Stromal cell of bone marrow (primary cell): ENCODE results near the gene SGPL1.
"Not testable (repeated sequence)": the region's sequence is repeated elsewhere in the genome, so short reads cannot be mapped to it uniquely, and the experiment has no call there.

ENCODE experiments used
- DNase-seq: peaks from one replicate; pipeline ENCODE4 v3.0.0-alpha.2; 2012; ENCODE audit warnings: low read depth

SGPL1 gene

DNA sequence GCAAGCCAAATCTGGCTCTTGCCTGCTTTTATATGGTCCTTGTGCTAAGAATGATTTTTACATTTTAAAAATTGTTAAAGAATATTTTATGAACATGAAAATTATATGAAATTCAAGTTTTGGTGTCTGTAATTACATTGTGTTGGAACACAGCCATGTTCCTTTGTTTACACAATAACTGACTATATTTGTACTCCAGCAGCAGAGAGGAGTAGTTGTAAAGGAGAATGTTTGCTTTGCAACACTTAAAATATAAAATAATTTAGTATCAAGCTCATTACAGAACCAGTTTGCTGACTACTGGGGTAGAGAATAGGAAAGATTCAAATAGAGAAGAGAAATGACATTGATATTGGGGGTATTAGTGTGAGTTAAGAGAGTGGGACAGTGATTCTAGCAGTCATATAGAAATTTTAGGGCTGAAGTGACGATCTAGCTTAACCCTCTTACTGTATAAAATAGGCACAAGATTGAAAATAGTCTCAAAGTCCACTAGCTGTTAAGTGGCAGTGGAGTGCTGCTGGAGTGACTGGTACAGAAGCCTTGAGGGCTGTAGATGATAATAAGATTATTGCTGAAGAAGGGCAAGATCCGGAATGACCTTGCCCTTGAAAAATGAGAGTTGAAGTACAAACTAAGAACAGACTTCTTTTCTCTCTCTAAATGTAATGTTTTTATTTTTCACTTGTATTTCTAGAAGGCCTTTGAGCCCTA, 28.2 kb downstream of the SGPL1 start:
- DNase-seq: no peak

GRCh38 chr10:70845256-70845655, 29.5 kb downstream of the SGPL1 start:
- no peak for DNase-seq

GRCh38 chr10:70845816-70846215, 30.1 kb downstream of the SGPL1 start:
- no peak for DNase-seq

DNA sequence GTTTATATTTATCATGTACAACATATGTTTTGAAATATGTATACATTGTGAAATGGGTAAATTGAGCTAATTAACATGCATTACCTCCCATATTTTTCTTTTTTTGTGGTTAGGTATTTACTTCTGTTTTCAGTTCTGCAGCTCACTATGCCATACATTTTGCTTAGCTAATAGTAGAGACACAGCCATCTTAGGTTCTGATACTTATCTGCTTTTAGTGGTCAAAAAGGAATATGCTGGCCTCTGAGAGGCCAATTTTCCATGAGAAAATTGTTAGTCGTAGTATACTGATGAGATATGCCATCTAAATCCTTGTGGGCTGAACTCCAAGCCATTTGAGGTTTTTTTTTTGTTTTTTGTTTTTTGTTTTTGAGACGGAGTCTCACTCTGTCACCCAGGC, 31.0 kb downstream of the SGPL1 start:
- DNase-seq: no peak

- DNase-seq: no peak
These were observed 32.1 kb downstream of the SGPL1 start for GRCh38 chr10:70847659-70848360.

DNA sequence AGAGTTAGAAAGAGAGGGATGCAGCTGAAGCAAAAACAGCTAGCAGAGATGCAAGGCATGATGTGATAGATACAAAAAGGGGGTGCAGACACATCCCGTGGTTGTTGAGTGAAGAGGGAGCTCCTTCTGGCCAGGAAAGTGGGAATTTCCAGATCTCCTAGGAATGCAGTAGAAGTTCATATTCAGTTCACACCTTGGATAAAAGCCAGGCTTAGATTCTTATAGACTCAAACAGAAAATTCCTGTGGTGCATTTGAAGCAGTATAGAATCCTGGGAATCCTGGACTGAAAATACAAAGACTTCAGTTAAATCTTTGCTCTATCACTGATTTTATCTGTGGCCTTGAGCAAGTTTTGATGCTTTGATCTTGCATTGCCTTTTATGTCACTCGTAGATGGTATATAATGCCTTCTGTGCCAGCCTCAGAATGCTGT, 33.9 kb downstream of the SGPL1 start:
- no peak for DNase-seq

GRCh38 chr10:70850097-70850496, 34.3 kb downstream of the SGPL1 start:
- no peak for DNase-seq

DNA sequence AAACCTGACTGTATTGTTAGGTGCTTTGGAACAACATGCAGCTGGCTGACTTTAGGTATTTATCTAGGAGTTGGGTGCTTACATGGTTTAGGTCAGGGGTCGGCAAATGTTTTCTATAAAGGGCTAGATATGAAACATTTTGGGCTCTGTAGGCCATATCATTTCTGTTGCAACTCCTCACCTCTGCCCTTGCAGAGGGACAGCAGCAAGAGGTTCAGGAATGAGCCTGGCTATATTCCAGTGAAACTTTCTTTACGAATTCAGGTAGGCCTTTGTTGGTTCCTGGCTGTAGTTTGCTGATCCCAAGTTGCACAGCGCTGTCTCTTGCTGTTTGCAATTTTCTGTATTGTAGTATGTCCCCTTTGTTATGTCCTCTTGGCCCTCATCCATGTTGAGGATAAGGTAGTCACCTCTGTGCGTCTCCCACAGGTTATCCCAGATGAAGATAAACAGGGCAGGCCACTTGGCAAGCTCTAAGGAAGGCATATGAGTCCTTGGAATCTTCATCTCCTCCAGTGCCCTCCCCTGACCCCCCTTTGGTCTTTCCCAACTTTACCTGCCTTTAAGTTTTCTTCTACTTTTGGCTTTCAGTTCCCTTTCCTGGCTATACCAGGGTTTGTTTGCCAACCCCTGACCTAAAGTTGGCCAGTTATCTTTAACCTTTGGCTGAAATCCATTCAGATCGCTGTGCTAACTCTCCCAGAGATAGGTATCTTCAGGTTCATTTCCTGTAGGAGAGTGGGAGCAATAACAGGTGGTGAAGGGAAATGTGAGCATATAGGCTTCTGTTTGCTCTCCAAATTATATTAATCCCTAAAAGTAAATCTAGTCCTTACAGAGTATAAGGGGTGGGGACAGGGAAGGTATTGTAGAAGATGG, 36.1 kb downstream of the SGPL1 start:
- DNase-seq: no peak

DNA sequence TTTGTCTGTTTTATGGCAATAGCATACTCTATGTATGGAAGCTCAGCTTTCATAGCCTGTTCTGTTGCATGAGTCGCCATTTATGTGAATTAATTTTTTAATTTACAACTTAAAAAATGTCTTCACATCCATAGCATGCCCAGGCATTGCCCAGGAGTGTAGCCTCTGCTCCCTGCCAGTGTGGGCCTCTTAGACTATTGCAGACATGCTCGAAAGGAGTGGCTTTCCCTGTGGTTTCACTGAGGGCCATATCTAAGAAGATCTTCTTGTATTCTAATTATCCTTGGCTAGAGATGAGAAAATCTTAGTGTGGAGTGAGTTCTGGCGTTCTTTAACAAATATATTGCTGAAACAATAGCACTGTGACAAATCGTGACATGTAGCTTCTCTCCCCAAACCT, 37.3 kb downstream of the SGPL1 start:
- no peak for DNase-seq

DNA sequence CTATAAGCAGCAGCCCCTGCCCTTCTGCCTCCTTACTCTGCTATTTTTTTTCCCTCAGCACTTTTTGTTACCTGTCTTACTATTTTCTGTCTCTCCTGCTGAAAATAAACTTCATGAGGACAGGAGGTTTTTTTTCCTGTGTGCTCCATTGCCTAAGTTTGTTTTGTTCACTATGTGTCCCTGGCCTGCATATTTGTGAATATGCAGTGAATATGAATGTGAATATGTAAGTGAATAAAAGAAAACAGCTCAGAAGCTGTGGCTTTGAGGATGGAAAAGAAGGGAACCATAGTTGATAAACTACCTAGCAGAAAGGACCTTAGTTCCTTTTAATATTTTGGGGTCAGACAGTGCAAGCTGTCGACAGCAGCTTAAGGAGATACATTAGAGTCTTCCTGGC, 37.7 kb downstream of the SGPL1 start:
- DNase-seq: no peak

GRCh38 chr10:70856454-70856853, 40.7 kb downstream of the SGPL1 start:
- DNase-seq: no peak

GRCh38 chr10:70858759-70859158, 43.0 kb downstream of the SGPL1 start:
- no peak for DNase-seq

- DNase-seq: not testable (repeated sequence)
These were observed 45.9 kb downstream of the SGPL1 start for GRCh38 chr10:70861495-70862197.

DNA sequence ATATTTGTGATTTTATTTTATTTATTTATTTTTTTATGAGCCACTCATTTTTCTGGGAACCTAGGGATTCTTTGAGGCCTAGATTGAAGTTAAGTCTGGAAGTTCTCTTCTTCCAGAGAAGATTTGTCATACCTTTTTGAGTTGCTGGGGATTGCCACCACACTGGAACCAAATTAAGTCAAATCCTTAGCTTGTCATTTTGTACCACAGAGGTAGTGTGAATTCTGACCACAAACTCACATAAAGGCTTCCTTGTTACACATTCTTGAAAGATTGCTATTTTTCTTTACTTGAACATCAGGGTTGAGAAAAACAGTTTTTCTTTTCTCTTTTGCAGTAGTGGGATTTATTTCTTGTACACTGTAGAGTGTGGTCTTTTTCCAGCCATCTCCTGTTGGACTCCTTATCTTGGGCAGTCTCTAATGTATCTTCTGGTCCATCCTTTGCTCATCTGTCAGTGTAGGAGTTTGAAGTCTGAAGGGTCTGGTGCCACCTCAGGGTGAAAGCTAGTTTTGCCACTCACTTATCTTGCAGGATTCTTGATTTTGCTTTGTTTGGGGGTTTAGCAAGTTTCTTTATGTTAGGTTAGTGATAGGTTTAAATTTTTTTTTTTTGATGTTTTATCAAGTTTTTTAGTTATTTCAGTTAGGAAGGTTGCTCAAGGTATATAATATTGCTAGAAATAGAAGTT, 47.9 kb downstream of the SGPL1 start:
- DNase-seq: no peak

DNA sequence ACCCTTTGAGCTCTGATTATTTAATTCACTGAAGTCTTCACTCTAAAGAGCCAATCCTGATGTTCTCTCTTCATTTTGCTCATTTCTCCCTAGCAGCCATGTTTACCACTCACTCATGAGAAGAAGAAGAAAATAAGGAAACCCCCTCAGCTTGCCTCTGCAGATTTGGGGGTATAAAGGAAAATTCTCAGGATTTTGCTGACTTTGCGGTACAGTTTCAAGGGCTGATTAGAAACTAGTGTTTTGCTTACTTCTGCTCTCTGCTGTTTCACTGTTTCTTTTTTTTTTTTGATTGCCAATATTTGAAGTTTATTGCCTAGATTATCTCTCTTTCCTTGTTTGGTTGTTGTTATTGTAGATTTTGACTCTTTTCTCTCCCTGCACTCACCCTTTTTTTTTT, 49.2 kb downstream of the SGPL1 start:
- no peak for DNase-seq

DNA sequence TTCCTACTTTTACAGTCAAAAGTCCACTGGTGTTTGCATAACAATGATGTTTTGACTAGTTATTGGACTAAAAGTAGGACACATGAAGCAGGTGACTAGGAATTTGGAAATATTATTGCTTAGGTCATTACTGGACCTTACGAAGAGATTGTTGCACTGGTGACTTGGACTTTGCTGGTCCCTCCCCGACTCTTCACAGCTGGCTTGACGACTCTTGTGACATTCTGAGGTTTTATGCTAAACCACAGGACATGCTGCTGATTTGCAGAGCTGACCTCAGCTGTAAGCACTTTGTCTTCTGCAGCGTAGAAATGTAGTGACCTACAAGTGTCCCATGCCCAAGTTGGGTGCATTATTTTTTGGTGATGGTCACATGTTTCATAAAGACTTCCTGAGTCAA, 50.7 kb downstream of the SGPL1 start:
- no peak for DNase-seq

DNA sequence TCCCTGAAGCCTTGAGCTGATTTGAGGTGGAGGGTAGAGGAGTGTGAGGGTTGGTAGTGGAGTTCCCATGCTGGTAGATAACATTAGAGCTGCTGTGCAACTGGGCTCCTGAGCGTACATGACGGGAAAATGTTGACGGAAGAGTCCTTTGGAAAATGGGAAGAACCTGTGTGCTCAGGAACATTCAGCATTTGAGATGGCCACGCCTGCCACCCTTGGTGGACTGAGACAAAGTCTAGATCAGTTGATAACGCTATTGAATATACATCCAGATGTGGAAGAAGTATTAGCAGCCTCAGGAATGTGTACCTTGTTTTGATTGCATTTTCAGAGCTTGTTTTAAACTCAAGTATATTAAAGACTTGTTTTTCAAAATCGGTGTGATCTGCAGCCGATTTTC, 56.5 kb downstream of the SGPL1 start:
- DNase-seq: no peak

GRCh38 chr10:70874061-70874460, 58.3 kb downstream of the SGPL1 start:
- no peak for DNase-seq

DNA sequence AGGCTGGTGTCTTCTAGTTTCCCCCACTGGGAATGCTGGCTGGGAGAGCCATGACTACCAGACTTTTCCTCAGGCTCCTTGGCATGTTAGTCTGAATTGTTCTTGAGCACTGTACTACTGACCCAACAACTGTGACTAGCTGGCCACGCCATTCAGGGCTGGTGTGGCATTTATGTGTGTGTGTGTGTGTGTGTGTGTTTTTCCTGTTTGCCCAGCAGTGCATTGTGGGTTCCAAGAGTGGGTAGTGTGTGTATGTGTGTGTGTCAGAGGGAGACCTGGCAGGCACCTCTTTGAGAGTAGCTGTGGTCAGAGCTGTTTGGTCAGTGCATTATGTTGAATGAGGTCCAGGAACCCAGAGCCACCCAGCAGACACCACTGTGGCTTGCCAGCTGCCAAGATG, 63.5 kb downstream of the SGPL1 start:
- DNase-seq: no peak

DNA sequence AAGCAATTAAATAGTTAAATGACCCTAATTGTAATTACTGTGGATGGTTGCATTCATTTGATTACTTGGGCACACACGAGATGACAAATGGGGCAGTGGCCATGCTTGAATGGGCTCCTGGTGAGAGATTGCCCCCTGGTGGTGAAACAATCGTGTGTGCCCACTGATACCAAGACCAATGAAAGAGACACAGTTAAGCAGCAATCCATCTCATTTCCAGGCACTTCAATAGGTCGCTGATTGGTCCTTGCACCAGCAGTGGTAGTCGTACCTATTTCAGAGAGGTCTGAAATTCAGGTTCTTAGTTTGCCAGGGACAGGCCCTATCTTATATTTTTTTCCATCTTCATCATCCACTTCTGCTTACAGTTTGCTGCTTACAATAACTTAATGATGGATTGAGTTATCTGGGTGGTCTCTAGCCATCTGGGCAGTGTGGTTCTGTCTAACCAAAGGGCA, 64.4 kb downstream of the SGPL1 start:
- peak; percentile 59 for DNase-seq

DNA sequence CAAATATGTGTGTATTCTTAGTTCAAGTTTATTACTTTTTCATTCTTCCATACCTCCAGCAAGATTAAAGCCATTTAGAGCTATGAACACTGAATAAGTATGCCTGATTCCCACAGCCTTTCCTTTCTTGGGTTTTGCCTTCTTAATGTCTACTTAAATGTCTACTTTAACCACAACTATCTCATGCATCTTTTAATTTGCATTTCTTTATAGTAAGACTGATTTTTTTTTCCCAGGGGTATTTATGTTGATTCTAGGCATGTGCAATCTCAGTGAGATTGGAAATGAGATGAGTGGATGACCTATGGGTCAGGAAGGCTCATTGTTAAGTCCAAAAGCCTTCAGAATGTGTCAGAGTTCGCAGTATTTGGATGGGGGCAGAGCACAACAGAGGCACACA, 69.0 kb downstream of the SGPL1 start:
- DNase-seq: no peak

- DNase-seq: no peak
These were observed 69.7 kb downstream of the SGPL1 start for GRCh38 chr10:70885481-70885880.
